Subcutaneous adipose tissue (tissue), 4 donors: Measurements from ENCODE around the gene CYP2R1. TPM values are rescaled to one million over a fixed set of nuclear protein-coding genes. Genes with fewer than 3 reads are reported as not detected.

Experiments used
- CTCF ChIP-seq: fragments of 450-650 bp; IDR thresholded peaks from one replicate; pipeline ENCODE4 v1.5.1; 2016; ENCODE audit warnings: low read depth, mild to moderate bottlenecking, control low read depth, antibody characterized with exemption, moderate library complexity
- small RNA-seq: library from RNA; depleted of rRNA; stranded (forward); fragments of <200 nt; gene quantifications from one replicate; pipeline ENCODE3, GENCODE V24; 2016
- total RNA-seq, 4 donors: library from RNA; depleted of rRNA; stranded (reverse); fragments of >200 nt; gene quantifications; one replicate each; pipeline ENCODE4 v1.1.0, GENCODE V29; 2016

Gene CYP2R1
- total RNA-seq, 4 donors from 2014 or later: 5.8 to 17.3 (median 9.7) TPM

GRCh38 chr11:14854057-14854456 lies 38.0 kb downstream of the CYP2R1 start:
- no peak for TF ChIP-seq CTCF

- no peak for TF ChIP-seq CTCF
Measured at GRCh38 chr11:14852571-14853177, 39.4 kb downstream of the CYP2R1 start.

- TF ChIP-seq CTCF: no peak
Measured at GRCh38 chr11:14842002-14842401, 50.0 kb downstream of the CYP2R1 start.

GRCh38 chr11:14835496-14836492 lies 56.2 kb downstream of the CYP2R1 start:
- no peak for TF ChIP-seq CTCF

Small RNA genes within 50 kb of the gene (small RNA-seq; reads per million reads assigned to genes)
- gene CALCP: not detected

Other genes with a start within 250 kb of the CYP2R1 start
- gene PDE3B, start 248.4 kb downstream of the CYP2R1 start, total RNA-seq: 100 to 1,000 TPM; 158 to 367 (median 171) TPM
- gene CALCA, start 80.1 kb upstream of the CYP2R1 start, total RNA-seq: not detected
- under 1 TPM in 3 of 4 donors, not detected in 1; 0.34 to 0.44 (median 0.38) TPM for gene CALCB, start 181.4 kb upstream of the CYP2R1 start, total RNA-seq
- gene INSC, start 222.7 kb upstream of the CYP2R1 start, total RNA-seq: not detected